IMR-90 (cell line): Measurements from ENCODE around the gene SRBD1. TPM values are rescaled to one million over a fixed set of nuclear protein-coding genes. Genes with fewer than 3 reads are reported as not detected.

Experiments
- ATAC-seq: fragments of 200-7000 bp; cut with Tn5 transposase; 2 replicates; pipeline ENCODE4 v1.9.1; 2020; ENCODE audit warnings: low read depth, mild to moderate bottlenecking, moderate library complexity
- BruUV-seq: library from RNA; stranded (reverse); fragments of 400-500 nt; replicated peaks from 2 replicates; lab custom pipeline; 2021; lab: Mats Ljungman, UMichigan
- CTCF ChIA-PET: fragments of 300-600 bp; formaldehyde crosslinking; extraction: SDS; loops from one replicate; lab custom pipeline; 2021; ENCODE audit warnings: antibody characterized with exemption; lab: Yijun Ruan, JAX
- POLR2A ChIA-PET: fragments of 300-600 bp; sonication (Branson Sonifier 250); formaldehyde crosslinking; loops from one replicate; lab custom pipeline; 2022; ENCODE audit warnings: antibody characterized with exemption; ENCODE audit not compliant: unreplicated experiment; lab: Charles Lee
- DNase-seq: peaks from one replicate; pipeline ENCODE4 v3.0.0; 2013
- H2AFZ ChIP-seq: replicated peaks from 2 replicates; pipeline ENCODE3; 2013; ENCODE audit warnings: low read length, mild to moderate bottlenecking; ENCODE audit not compliant: poor library complexity
- H2AK5ac ChIP-seq: 2 replicates; pipeline ENCODE4 v1.6.1; 2013; ENCODE audit warnings: low read depth, low read length, inconsistent platforms
- H2AK9ac ChIP-seq: replicated peaks from 2 replicates; pipeline ENCODE3; 2013; ENCODE audit warnings: mild to moderate bottlenecking, low read depth, low read length, moderate library complexity; ENCODE audit not compliant: poor library complexity
- H2BK120ac ChIP-seq: 2 replicates; pipeline ENCODE4 v1.6.1; 2013; ENCODE audit warnings: low read depth, low read length, inconsistent platforms
- H2BK15ac ChIP-seq: 3 replicates; pipeline ENCODE4 v1.6.1; 2013; ENCODE audit warnings: low read depth, low read length, inconsistent platforms
- H2BK20ac ChIP-seq: 2 replicates; pipeline ENCODE4 v1.6.1; 2013; ENCODE audit warnings: low read depth, mild to moderate bottlenecking, inconsistent platforms, low read length, moderate library complexity
- H2BK5ac ChIP-seq: 2 replicates; pipeline ENCODE4 v1.6.1; 2013; ENCODE audit warnings: mild to moderate bottlenecking, low read depth, low read length, inconsistent platforms; ENCODE audit not compliant: poor library complexity, severe bottlenecking
- H3K14ac ChIP-seq: replicated peaks from 2 replicates; pipeline ENCODE4 v1.6.1; 2013; ENCODE audit warnings: low read depth, low read length, inconsistent platforms
- H3K18ac ChIP-seq: 2 replicates; pipeline ENCODE4 v1.6.1; 2013; ENCODE audit warnings: low read depth, low read length, control low read depth
- H3K23ac ChIP-seq: 2 replicates; pipeline ENCODE4 v1.6.1; 2013; ENCODE audit warnings: low read depth, low read length, inconsistent platforms
- H3K27ac ChIP-seq: 2 replicates; pipeline ENCODE4 v1.5.1; 2013; ENCODE audit warnings: mild to moderate bottlenecking, control low read depth, low read length; ENCODE audit not compliant: insufficient read depth
- H3K27me3 ChIP-seq: 2 replicates; pipeline ENCODE4 v1.6.1; 2013; ENCODE audit warnings: low read length; ENCODE audit not compliant: control insufficient read depth, insufficient read depth
- H3K36me3 ChIP-seq: 2 replicates; pipeline ENCODE4 v1.6.1; 2013; ENCODE audit warnings: low read length, mixed read lengths; ENCODE audit not compliant: control insufficient read depth, insufficient read depth
- H3K4ac ChIP-seq: 2 replicates; pipeline ENCODE4 v1.6.1; 2013; ENCODE audit warnings: low read depth, low read length, inconsistent platforms
- H3K4me1 ChIP-seq: 2 replicates; pipeline ENCODE4 v1.6.1; 2013; ENCODE audit warnings: low read length, mixed read lengths; ENCODE audit not compliant: control insufficient read depth, insufficient read depth
- H3K4me2 ChIP-seq: 2 replicates; pipeline ENCODE4 v1.6.1; 2013; ENCODE audit warnings: low read depth, mild to moderate bottlenecking, control low read depth, low read length, moderate library complexity
- H3K4me3 ChIP-seq: 2 replicates; pipeline ENCODE4 v1.5.1; 2013; ENCODE audit warnings: low read depth, mild to moderate bottlenecking, control low read depth, low read length, moderate library complexity; ENCODE audit not compliant: insufficient read depth
- H3K56ac ChIP-seq: 2 replicates; pipeline ENCODE4 v1.6.1; 2013; ENCODE audit warnings: low read length, inconsistent platforms; ENCODE audit not compliant: insufficient read depth; ENCODE audit errors: extremely low read depth
- H3K79me1 ChIP-seq, 2 experiments: 2 replicates each; pipeline ENCODE4 v1.6.1; 2013; ENCODE audit warnings: low read length in 2 of 2, inconsistent platforms in 1 of 2, low read depth in 1 of 2
- H3K9ac ChIP-seq: 2 replicates; pipeline ENCODE4 v1.6.1; 2013; ENCODE audit warnings: low read depth, low read length, control low read depth
- H3K9me1 ChIP-seq: 2 replicates; pipeline ENCODE4 v1.6.1; 2013; ENCODE audit warnings: low read length, inconsistent platforms; ENCODE audit not compliant: insufficient read depth
- H3K9me3 ChIP-seq: 2 replicates; pipeline ENCODE4 v1.6.1; 2013; ENCODE audit warnings: low read length; ENCODE audit not compliant: control insufficient read depth, insufficient read depth
- H4K20me1 ChIP-seq: 2 replicates; pipeline ENCODE4 v1.6.1; 2013; ENCODE audit warnings: low read length, inconsistent platforms; ENCODE audit not compliant: insufficient read depth
- H4K5ac ChIP-seq: 2 replicates; pipeline ENCODE4 v1.6.1; 2013; ENCODE audit warnings: mild to moderate bottlenecking, low read depth, low read length, control low read depth
- H4K8ac ChIP-seq, 2 experiments: 2 replicates each; pipeline ENCODE4 v1.6.1; 2013; ENCODE audit warnings: low read depth in 2 of 2, low read length in 2 of 2, control low read depth in 1 of 2, inconsistent platforms in 1 of 2
- H4K91ac ChIP-seq: 2 replicates; pipeline ENCODE4 v1.6.1; 2013; ENCODE audit warnings: low read depth, low read length, inconsistent platforms; ENCODE audit not compliant: insufficient read depth
- FOS ChIP-seq: fragments of 150-350 bp; IDR thresholded peaks from 2 replicates; pipeline ENCODE4 v1.6.1; 2016; ENCODE audit warnings: low read depth, low read length
- MAFK ChIP-seq: IDR thresholded peaks from 2 replicates; pipeline ENCODE4 v1.6.1; 2012; ENCODE audit warnings: low read depth, low read length, improper control_type of control experiment
- MAZ ChIP-seq: IDR thresholded peaks from 2 replicates; pipeline ENCODE4 v1.6.1; 2012; ENCODE audit warnings: low read depth, mild to moderate bottlenecking, low read length, improper control_type of control experiment, moderate library complexity, borderline replicate concordance
- RAD21 ChIP-seq: IDR thresholded peaks from 2 replicates; pipeline ENCODE4 v1.6.1; 2012; ENCODE audit warnings: low read length, improper control_type of control experiment
- RCOR1 ChIP-seq: IDR thresholded peaks from 2 replicates; pipeline ENCODE4 v1.6.1; 2012; ENCODE audit warnings: mild to moderate bottlenecking, low read length, improper control_type of control experiment; ENCODE audit not compliant: insufficient replicate concordance
- WGBS, 2 experiments: methylation state at CpG; one replicate each; pipeline versions ENCODE4 v1.1.5 to v1.1.7; 2013; ENCODE audit warnings: missing lambda C conversion rate in 2 of 2; ENCODE audit not compliant: insufficient read length in 1 of 2; ENCODE audit errors: extremely low coverage in 2 of 2; 5-methylcytosine and 5-hydroxymethylcytosine counted together
- dilution Hi-C: fragments of 300-500 bp; cut with HindIII; formaldehyde crosslinking; loops from one replicate; pipeline ENCODE4 v1.14.3; 2018; ENCODE audit warnings: low sequenced_read_pairs; ENCODE audit not compliant: unreplicated experiment
- in situ Hi-C: fragments of 300-500 bp; cut with MboI; formaldehyde crosslinking; loops from 3 replicates; pipeline ENCODE4 v1.14.3; 2019; ENCODE audit warnings: low sequenced_read_pairs, inconsistent platforms, mixed read lengths
- intact Hi-C: fragments of 100-400 bp; cut with micrococcal nuclease; formaldehyde crosslinking; loops from 2 replicates; pipeline ENCODE4 v1.10.0; 2022
- polyA plus RNA-seq, 3 experiments: library from polyadenylated mRNA; depleted of rRNA; stranded (reverse); fragments of >200 nt; gene quantifications; 2 replicates each; pipeline ENCODE4 v1.2.3, GENCODE V29; 2012; ENCODE audit warnings: low replicate concordance in 1 of 3
- total RNA-seq: library from RNA; depleted of rRNA; stranded (reverse); fragments of >200 nt; gene quantifications from 2 replicates; pipeline ENCODE4 v1.2.3, GENCODE V29; 2012
- TF ChIP-seq, protein P1 (sequence below): fragments of 150-350 bp; IDR thresholded peaks from 2 replicates; pipeline ENCODE4 v1.6.1; 2016; ENCODE audit warnings: low read depth, mild to moderate bottlenecking, low read length, moderate library complexity, borderline replicate concordance

Gene SRBD1
- total and polyA plus RNA-seq, 2 of the 4 experiments (the other 2 are of a cell fraction): 3.5 to 14.7 TPM

DNA sequence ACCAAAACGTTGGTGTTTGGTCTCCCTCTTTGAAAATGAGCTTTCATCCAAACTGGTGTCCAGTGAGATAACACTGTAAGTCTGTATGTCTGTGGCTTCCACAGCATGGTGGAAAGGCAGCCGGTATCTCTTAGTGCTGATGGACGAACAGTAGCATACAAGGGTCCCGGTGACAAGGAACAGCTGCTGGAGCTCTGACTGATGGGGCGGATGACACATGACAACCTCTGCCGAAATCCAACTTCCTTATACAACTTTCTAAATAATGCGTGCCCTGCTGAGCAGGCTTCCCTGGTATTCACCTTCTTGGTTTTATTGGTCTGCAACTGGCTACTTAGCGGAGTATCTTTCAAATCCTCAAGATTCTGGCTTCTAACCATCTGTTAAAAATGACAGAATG is 216.2 kb downstream of the SRBD1 start:
- Histone ChIP-seq H3K36me3 (no peaks in the 10 kb centered on the region), H3K9me3 (no peaks in the 10 kb centered on the region), H2BK15ac (no peak overlapping the region), H2AK5ac (no peak overlapping the region), H3K14ac (no peak overlapping the region), H3K4ac (no peak overlapping the region), H3K27ac (no peak overlapping the region), H3K4me2 (no peak overlapping the region), H2AFZ (no peak overlapping the region), H3K9me1 (no peaks in the 10 kb centered on the region), H2BK120ac (no peak overlapping the region), H2BK20ac (no peak overlapping the region), H3K23ac (no peak overlapping the region), H2AK9ac (no peak overlapping the region), H2BK5ac (no peak overlapping the region), H3K79me1 (no peaks in the 10 kb centered on the region), H3K27me3 (no peaks in the 10 kb centered on the region), H3K4me3 (no peak overlapping the region), H4K20me1 (no peaks in the 10 kb centered on the region), H4K8ac (no peak overlapping the region), H3K4me1 (peaks cover 3% of the 10 kb centered on the region; the same call in 1 of the 2 replicates), H4K91ac (no peak overlapping the region), H3K9ac (no peak overlapping the region), H3K56ac (no peak overlapping the region), H4K5ac (no peak overlapping the region), H3K18ac (no peak overlapping the region)
- no CpG with 5 or more reads among the region's 8 CpGs for WGBS, 2 experiments
- ChIA-PET POLR2A (no interaction called here), CTCF (no interaction called here)
- TF ChIP-seq RCOR1: no peak
- no peak for TF ChIP-seq MAFK
- TF ChIP-seq FOS: no peak
- TF ChIP-seq, protein P1, sequence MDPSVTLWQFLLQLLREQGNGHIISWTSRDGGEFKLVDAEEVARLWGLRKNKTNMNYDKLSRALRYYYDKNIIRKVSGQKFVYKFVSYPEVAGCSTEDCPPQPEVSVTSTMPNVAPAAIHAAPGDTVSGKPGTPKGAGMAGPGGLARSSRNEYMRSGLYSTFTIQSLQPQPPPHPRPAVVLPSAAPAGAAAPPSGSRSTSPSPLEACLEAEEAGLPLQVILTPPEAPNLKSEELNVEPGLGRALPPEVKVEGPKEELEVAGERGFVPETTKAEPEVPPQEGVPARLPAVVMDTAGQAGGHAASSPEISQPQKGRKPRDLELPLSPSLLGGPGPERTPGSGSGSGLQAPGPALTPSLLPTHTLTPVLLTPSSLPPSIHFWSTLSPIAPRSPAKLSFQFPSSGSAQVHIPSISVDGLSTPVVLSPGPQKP: no peak
- TF ChIP-seq MAZ: no peak
- no peak for TF ChIP-seq RAD21
- no peak for DNase-seq
- ATAC-seq: no peak
- no TSS peak for BruUV-seq
- dilution Hi-C loops (no loop called here), intact Hi-C loops (no loop called here), in situ Hi-C loops (no loop called here)
